Panc1 (cell line): ENCODE results near the gene PIK3CD. TPM values are rescaled to one million over a fixed set of nuclear protein-coding genes. Genes with fewer than 3 reads are reported as not detected.

ENCODE experiments used
- ATAC-seq: fragments of 200-7000 bp; cut with Tn5 transposase; 2 replicates; pipeline ENCODE4 v1.9.1; 2020; ENCODE audit warnings: mild to moderate bottlenecking, moderate library complexity
- BruUV-seq: library from RNA; stranded (reverse); fragments of 400-500 nt; replicated peaks from 2 replicates; lab custom pipeline; 2021; lab: Mats Ljungman, UMichigan
- CTCF ChIA-PET: fragments of 300-600 bp; sonication (Branson Sonifier 250); formaldehyde crosslinking; loops from one replicate; lab custom pipeline; 2022; ENCODE audit warnings: antibody characterized with exemption; lab: Charles Lee
- POLR2A ChIA-PET: fragments of 300-600 bp; sonication (Branson Sonifier 250); formaldehyde crosslinking; loops from one replicate; lab custom pipeline; 2022; ENCODE audit warnings: antibody characterized with exemption; lab: Charles Lee
- DNase-seq: peaks from one replicate; pipeline ENCODE4 v3.0.0-alpha.2; 2010; ENCODE audit warnings: low read depth, low spot score
- H3K27ac ChIP-seq: 2 replicates; pipeline ENCODE4 v1.5.1; 2011; ENCODE audit warnings: mild to moderate bottlenecking, low read length, inconsistent platforms
- H3K27me3 ChIP-seq: fragments of 200-500 bp; sonication (Bioruptor generic); 2 replicates; pipeline ENCODE4 v1.6.0; 2014; ENCODE audit warnings: low read length, inconsistent platforms; ENCODE audit not compliant: control insufficient read depth, insufficient read depth
- H3K36me3 ChIP-seq: fragments of 200-500 bp; sonication (Bioruptor generic); 2 replicates; pipeline ENCODE4 v1.5.1; 2014; ENCODE audit warnings: inconsistent platforms, mild to moderate bottlenecking, low read length, moderate library complexity; ENCODE audit not compliant: control insufficient read depth, insufficient read depth
- H3K4me1 ChIP-seq: 2 replicates; pipeline ENCODE4 v1.5.1; 2011; ENCODE audit warnings: inconsistent platforms, mild to moderate bottlenecking, low read length, moderate library complexity; ENCODE audit not compliant: control insufficient read depth, insufficient read depth
- H3K4me3 ChIP-seq, 2 experiments: 2 replicates each; pipeline ENCODE4 v1.5.1; 2011 to 2012; ENCODE audit warnings: low read depth in 2 of 2, low read length in 2 of 2, mild to moderate bottlenecking in 2 of 2, inconsistent platforms in 1 of 2, moderate library complexity in 1 of 2
- H3K9me3 ChIP-seq: fragments of 200-500 bp; sonication (Bioruptor generic); 2 replicates; pipeline ENCODE4 v1.5.1; 2014; ENCODE audit warnings: low read depth, mild to moderate bottlenecking, inconsistent platforms, low read length, moderate library complexity; ENCODE audit not compliant: control insufficient read depth, insufficient read depth
- CTCF ChIP-seq: fragments of 450-650 bp; IDR thresholded peaks from 2 replicates; pipeline ENCODE4 v1.5.1; 2017; ENCODE audit warnings: mild to moderate bottlenecking
- POLR2AphosphoS5 ChIP-seq: IDR thresholded peaks from 2 replicates; pipeline ENCODE4 v1.6.1; 2012; ENCODE audit warnings: mild to moderate bottlenecking, low read depth, low read length, moderate library complexity
- REST ChIP-seq, 2 experiments: IDR thresholded peaks; 2 replicates each; pipeline ENCODE4 v1.6.1; 2011 to 2012; ENCODE audit warnings: low read depth in 2 of 2, control low read depth in 1 of 2, low read length in 1 of 2, mild to moderate bottlenecking in 1 of 2, moderate library complexity in 1 of 2; ENCODE audit not compliant: insufficient read depth in 1 of 2
- SIN3A ChIP-seq: IDR thresholded peaks from 2 replicates; pipeline ENCODE4 v1.6.1; 2012; ENCODE audit warnings: low read depth, mild to moderate bottlenecking, low read length, moderate library complexity, borderline replicate concordance; ENCODE audit not compliant: insufficient read depth
- TCF7L2 ChIP-seq: IDR thresholded peaks from 2 replicates; pipeline ENCODE4 v1.6.1; 2011; ENCODE audit warnings: mild to moderate bottlenecking, low read depth, low read length, inconsistent platforms
- in situ Hi-C: cut with HindIII; loops from 2 replicates; pipeline ENCODE4 v1.10.0; 2016; ENCODE audit warnings: low sequenced_read_pairs, low pct_unique_long_range_greater_than_20kb
- intact Hi-C: fragments of 100-400 bp; cut with micrococcal nuclease; formaldehyde crosslinking; loops from one replicate; pipeline ENCODE4 v1.10.0; 2022; ENCODE audit not compliant: unreplicated experiment
- total RNA-seq: library from RNA; stranded (reverse); gene quantifications from one replicate; pipeline ENCODE4 v1.2.1, GENCODE V29; 2021; ENCODE audit not compliant: unreplicated experiment

The PIK3CD gene
- total RNA-seq, 1 experiment from 2014 or later = 12.5 TPM

- ChIA-PET POLR2A (no interaction called here), CTCF (no interaction called here)
- in situ Hi-C loops = no loop called here
- no peaks in the 10 kb centered on the region for H3K36me3 ChIP-seq
- BruUV-seq = no TSS peak
- H3K4me1 ChIP-seq = no peaks in the 10 kb centered on the region
- no peak for ATAC-seq
- no peak for DNase-seq
- H3K27me3 ChIP-seq = no peaks in the 10 kb centered on the region
- no peak overlapping the region for H3K4me3 ChIP-seq
- intact Hi-C loops = no loop called here
- H3K27ac ChIP-seq = no peak overlapping the region
- H3K9me3 ChIP-seq = no peaks in the 10 kb centered on the region
- TF ChIP-seq TCF7L2 (no peak), POLR2AphosphoS5 (no peak), SIN3A (no peak), REST (IDR thresholded peaks at IDR 0.05; ENCODE audit: insufficient read depth in 1 of 2, low read depth in 2 of 2, low read length in 1 of 2) (no peak), CTCF (no peak)
Measured at GRCh38 chr1:9706178-9706577, 54.6 kb downstream of the PIK3CD start.

GRCh38 chr1:9710037-9710436 is 58.5 kb downstream of the PIK3CD start:
- DNase-seq = no peak
- no TSS peak for BruUV-seq
- CTCF ChIA-PET = interaction anchor here (0.5 kb wide), 1 partner anchor 8 kb away, joined by 4 read pairs; no protein-coding TSS in a partner anchor
- TF ChIP-seq SIN3A (no peak), TCF7L2 (no peak), REST (IDR thresholded peaks at IDR 0.05; ENCODE audit: insufficient read depth in 1 of 2, low read depth in 2 of 2, low read length in 1 of 2) (no peak), POLR2AphosphoS5 (no peak), CTCF (no peak)
- in situ Hi-C loops = no loop called here
- no peaks in the 10 kb centered on the region for H3K4me1 ChIP-seq
- ATAC-seq = no peak
- H3K9me3 ChIP-seq = no peaks in the 10 kb centered on the region
- no peak overlapping the region for H3K27ac ChIP-seq
- H3K36me3 ChIP-seq = no peaks in the 10 kb centered on the region
- no peak overlapping the region for H3K4me3 ChIP-seq
- no peaks in the 10 kb centered on the region for H3K27me3 ChIP-seq
- intact Hi-C loops = no loop called here
- POLR2A ChIA-PET = interaction anchor here (0.7 kb wide), 1 partner anchor 23 kb away, joined by 3 read pairs; no protein-coding TSS in a partner anchor
